Measurements from ENCODE around the gene LYRM4.

LYRM4 gene

DNA sequence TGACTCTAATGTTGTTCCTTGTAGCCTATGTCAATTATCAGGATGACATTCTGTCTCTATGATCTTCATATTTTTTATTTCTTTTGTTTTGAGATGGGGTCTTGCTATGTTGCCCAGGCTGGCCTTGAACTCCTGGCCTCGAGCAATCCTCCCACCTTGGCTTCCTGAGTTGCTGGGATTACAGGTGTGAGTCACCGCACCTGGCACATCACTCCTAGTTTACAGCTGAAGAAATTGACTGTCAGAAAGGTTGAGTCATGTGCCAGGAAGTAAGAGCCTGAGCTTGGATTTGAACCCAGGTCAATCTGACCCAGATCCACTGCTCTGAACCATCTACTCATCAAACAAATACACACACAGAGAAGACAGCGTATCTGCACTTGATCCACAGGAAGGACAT lies 161.2 kb downstream of the LYRM4 start:
- Histone ChIP-seq H3K4me1 (ENCODE audit: control insufficient read depth, insufficient read depth, low read length) (no peaks in the 10 kb centered on the region), H3K27me3 (ENCODE audit: control insufficient read depth, insufficient read depth, low read length) (no peaks in the 10 kb centered on the region), H3K4me3 (ENCODE audit: low read length) (no peak overlapping the region), H3K27ac (ENCODE audit: low read depth, low read length) (no peak overlapping the region), H3K9ac (ENCODE audit: low read length) (no peak overlapping the region), H3K36me3 (ENCODE audit: control insufficient read depth, insufficient read depth, low read length) (no peaks in the 10 kb centered on the region)

DNA sequence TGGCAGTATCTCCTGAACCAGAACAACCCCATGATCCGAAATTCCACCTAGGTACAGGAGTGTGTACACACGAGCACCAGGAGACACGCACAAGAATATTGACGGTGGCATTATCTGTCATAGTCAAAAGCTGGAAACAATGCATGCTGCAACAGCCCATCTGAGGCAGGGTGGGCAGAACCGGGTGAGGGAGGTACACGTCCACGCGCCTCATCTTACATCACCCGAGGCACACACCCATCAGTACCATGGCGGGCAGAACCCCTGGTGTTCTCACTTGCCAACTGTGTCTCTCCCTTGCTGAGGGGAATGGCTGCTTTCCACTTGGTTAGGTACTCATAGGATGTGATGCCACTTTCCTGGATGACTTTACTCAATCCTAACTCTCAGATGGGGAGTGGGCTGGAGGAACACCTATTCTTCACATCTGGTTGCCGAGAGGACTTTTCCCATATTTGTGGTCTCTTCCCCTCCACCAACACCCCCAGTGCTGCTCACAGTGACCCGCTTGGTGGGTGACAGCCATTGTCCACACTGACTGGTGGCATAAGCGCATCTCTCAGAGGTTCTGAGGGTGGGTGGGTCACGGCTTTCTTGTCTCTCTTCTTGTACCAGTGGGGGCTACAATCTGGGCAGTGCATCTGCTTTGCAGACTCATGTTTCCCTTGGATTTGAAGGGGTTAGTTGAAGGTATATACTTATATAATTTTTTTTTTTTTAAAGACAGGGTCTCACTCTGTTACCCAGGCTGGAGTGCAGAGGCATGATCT lies 162.1 kb downstream of the LYRM4 start:
- H3K27ac ChIP-seq (ENCODE audit: low read depth, low read length), result no peak overlapping the region
- H3K36me3 ChIP-seq (ENCODE audit: control insufficient read depth, insufficient read depth, low read length), result no peaks in the 10 kb centered on the region
- H3K9ac ChIP-seq (ENCODE audit: low read length), result no peak overlapping the region
- no peak overlapping the region for H3K4me3 ChIP-seq (ENCODE audit: low read length)
- H3K4me1 ChIP-seq (ENCODE audit: control insufficient read depth, insufficient read depth, low read length), result no peaks in the 10 kb centered on the region
- H3K27me3 ChIP-seq (ENCODE audit: control insufficient read depth, insufficient read depth, low read length), result no peaks in the 10 kb centered on the region

DNA sequence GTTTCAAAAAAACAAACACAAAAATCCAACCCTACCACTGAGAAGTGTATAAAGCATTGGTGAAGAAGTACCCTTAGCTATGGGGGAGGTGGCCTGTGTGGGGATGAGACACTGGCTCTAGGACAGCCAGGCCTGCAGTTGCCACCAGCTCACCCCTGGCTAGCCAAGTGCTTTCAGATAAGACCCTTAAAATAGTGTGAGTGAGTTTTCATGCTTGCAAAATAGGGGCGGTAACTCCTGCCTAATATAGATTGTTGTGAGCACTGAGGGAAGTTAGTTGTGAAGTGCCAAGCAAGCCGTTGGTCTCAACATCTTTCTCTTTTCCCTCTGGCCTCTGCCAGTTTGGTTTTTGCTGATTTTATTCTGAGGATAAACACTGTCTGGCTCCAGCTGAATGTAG lies 164.3 kb downstream of the LYRM4 start:
- H3K4me1 ChIP-seq (ENCODE audit: control insufficient read depth, insufficient read depth, low read length), result no peaks in the 10 kb centered on the region
- H3K27ac ChIP-seq (ENCODE audit: low read depth, low read length), result no peak overlapping the region
- H3K4me3 ChIP-seq (ENCODE audit: low read length), result no peak overlapping the region
- H3K9ac ChIP-seq (ENCODE audit: low read length), result no peak overlapping the region
- no peaks in the 10 kb centered on the region for H3K27me3 ChIP-seq (ENCODE audit: control insufficient read depth, insufficient read depth, low read length)
- H3K36me3 ChIP-seq (ENCODE audit: control insufficient read depth, insufficient read depth, low read length), result no peaks in the 10 kb centered on the region

DNA sequence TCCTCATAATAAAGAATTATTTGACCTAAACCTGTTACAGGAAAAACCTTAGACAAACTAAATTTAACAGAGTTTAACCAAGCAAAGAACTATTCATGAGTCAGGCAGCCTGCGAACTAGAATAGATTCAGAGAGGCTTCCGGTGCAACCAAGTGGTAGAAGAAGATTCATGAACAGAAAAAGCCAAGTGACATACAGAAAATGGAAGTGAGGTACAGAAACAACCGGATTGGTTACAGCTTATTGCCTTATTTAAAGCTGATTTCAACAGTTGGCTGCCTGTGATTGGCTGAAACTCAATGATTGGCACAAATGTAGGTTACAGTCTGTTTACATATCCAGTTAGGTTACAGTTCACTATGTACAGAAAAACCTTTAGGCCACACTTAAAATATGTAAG lies 165.5 kb downstream of the LYRM4 start:
- Histone ChIP-seq H3K36me3 (ENCODE audit: control insufficient read depth, insufficient read depth, low read length) (no peaks in the 10 kb centered on the region), H3K4me3 (ENCODE audit: low read length) (no peak overlapping the region), H3K4me1 (ENCODE audit: control insufficient read depth, insufficient read depth, low read length) (no peaks in the 10 kb centered on the region), H3K9ac (ENCODE audit: low read length) (no peak overlapping the region), H3K27ac (ENCODE audit: low read depth, low read length) (no peak overlapping the region), H3K27me3 (ENCODE audit: control insufficient read depth, insufficient read depth, low read length) (no peaks in the 10 kb centered on the region)

DNA sequence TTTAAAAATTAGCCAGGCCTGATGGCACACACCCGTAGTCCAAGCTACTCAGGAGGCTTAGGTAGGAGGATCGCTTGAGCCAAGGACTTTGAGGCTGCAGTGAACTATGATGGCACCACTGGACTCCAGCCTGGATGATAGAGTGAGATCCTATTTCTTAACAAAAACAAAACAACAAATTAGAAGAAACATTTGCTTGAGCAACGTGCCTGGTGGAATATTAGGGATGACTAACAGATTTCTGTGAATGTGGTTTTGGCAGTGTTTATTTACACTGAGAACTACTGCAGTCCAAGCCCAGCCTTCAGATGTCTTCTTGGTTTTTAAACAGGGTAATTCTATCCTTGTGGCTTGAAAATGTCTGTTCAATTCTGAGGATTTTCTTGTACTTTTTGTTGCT lies 166.4 kb downstream of the LYRM4 start:
- Histone ChIP-seq H3K36me3 (ENCODE audit: control insufficient read depth, insufficient read depth, low read length) (no peaks in the 10 kb centered on the region), H3K27ac (ENCODE audit: low read depth, low read length) (no peak overlapping the region), H3K9ac (ENCODE audit: low read length) (no peak overlapping the region), H3K4me3 (ENCODE audit: low read length) (no peak overlapping the region), H3K4me1 (ENCODE audit: control insufficient read depth, insufficient read depth, low read length) (no peaks in the 10 kb centered on the region), H3K27me3 (ENCODE audit: control insufficient read depth, insufficient read depth, low read length) (no peaks in the 10 kb centered on the region)

DNA sequence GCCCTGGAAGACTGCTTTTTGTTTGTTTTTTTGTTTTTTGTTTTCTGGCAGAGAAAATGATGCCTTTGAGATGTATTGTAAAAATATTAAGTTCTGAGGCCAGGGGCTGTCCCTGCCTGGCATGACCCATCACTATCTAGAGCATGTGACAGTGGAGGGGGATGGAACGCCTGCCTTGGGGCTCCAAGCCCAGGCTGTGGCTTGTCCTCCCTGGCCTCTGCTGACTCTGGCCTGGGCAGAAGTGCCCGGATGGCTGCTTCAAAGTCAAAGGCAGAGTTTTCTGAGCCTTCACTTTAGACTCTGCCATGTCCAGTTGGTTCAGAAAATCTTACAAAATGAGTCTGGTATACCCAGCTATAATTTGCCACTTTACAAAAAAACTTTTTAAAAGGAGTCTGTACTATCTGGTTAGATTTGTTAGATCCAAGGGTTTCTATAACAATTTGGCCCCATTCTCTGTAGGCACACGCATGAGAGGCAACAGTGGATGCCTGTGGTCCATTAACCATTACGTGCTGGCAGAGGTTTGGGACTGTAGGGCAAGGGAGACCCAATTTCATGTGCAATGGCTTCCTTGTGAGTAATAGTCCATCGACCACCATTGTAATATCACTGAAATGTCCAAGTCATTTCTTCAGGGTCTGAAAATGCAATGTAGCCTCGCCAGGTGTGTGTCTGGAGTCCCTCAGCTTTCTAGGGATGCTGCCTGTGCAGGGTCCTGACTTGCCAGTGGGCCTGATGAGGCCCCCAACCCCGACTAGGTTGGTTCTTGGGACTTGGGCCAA lies 167.3 kb downstream of the LYRM4 start:
- Histone ChIP-seq H3K27ac (ENCODE audit: low read depth, low read length) (no peak overlapping the region), H3K9ac (ENCODE audit: low read length) (no peak overlapping the region), H3K27me3 (ENCODE audit: control insufficient read depth, insufficient read depth, low read length) (no peaks in the 10 kb centered on the region), H3K36me3 (ENCODE audit: control insufficient read depth, insufficient read depth, low read length) (no peaks in the 10 kb centered on the region), H3K4me1 (ENCODE audit: control insufficient read depth, insufficient read depth, low read length) (no peaks in the 10 kb centered on the region), H3K4me3 (ENCODE audit: low read length) (no peak overlapping the region)

DNA sequence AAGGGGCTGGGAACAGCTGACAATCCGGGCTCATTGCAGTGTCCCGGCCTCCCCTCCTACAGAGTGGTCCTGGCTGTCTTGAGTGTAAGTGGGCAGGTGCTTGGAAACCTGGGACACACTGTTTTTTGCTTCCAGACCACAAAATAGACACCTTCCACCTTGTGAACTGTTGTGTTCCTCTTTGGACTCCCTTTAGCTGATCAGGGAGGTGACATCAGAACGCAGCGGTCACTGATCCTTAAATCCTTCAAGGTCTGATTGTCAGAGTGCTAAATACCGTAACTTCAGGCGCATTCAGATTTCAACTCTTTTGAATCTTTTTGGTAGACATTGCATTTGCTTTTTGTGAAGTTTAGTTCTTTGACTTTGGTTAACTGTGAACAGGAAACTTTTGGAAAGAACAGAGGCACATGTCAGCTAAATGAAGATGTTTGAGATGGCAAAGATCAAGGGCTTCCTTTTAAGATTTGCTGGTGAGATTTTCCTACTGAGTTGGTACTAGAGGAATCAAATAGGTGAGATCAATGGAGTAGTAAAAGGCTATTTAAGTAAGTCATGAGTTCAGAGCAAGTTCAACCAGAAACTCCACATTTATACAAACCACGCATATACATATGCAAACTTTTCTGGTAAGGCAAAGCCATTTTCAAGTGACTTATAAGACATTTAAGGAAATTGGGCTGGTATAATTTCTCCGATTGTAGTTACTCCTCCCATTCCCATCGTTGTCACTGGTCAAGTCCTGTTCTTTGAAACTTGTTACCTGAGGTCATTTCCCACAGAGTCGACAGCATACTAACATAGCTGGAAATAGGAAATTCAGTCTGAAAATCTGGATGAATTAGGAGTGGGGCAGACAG lies 169.3 kb downstream of the LYRM4 start:
- Histone ChIP-seq H3K27ac (ENCODE audit: low read depth, low read length) (no peak overlapping the region), H3K36me3 (ENCODE audit: control insufficient read depth, insufficient read depth, low read length) (no peaks in the 10 kb centered on the region), H3K27me3 (ENCODE audit: control insufficient read depth, insufficient read depth, low read length) (no peaks in the 10 kb centered on the region), H3K4me3 (ENCODE audit: low read length) (no peak overlapping the region), H3K9ac (ENCODE audit: low read length) (no peak overlapping the region), H3K4me1 (ENCODE audit: control insufficient read depth, insufficient read depth, low read length) (no peaks in the 10 kb centered on the region)

DNA sequence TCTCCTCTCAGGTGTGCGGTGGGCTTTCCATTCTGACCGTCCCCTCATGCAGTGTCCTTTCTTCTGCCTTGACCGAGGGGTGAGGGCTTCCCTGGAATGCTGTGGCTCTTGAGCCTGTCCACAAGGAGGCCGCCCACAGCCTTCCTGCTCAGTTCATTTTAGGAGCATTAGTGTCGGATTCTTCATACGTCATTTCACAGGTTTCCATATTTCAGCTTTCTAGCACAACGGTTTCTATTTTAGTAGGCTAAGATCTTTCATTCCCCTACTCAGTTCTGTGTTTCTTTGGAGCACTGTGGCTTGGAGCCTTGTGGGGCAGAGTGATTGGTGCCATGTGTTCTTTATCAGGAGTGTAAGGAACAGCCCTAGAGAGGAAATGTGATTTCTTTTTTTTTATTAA lies 170.1 kb downstream of the LYRM4 start:
- H3K36me3 ChIP-seq (ENCODE audit: control insufficient read depth, insufficient read depth, low read length), result no peaks in the 10 kb centered on the region
- peaks cover 2% of the 10 kb centered on the region for H3K4me1 ChIP-seq (ENCODE audit: control insufficient read depth, insufficient read depth, low read length)
- H3K27ac ChIP-seq (ENCODE audit: low read depth, low read length), result no peak overlapping the region
- no peak overlapping the region for H3K9ac ChIP-seq (ENCODE audit: low read length)
- H3K27me3 ChIP-seq (ENCODE audit: control insufficient read depth, insufficient read depth, low read length), result no peaks in the 10 kb centered on the region
- H3K4me3 ChIP-seq (ENCODE audit: low read length), result no peak overlapping the region

DNA sequence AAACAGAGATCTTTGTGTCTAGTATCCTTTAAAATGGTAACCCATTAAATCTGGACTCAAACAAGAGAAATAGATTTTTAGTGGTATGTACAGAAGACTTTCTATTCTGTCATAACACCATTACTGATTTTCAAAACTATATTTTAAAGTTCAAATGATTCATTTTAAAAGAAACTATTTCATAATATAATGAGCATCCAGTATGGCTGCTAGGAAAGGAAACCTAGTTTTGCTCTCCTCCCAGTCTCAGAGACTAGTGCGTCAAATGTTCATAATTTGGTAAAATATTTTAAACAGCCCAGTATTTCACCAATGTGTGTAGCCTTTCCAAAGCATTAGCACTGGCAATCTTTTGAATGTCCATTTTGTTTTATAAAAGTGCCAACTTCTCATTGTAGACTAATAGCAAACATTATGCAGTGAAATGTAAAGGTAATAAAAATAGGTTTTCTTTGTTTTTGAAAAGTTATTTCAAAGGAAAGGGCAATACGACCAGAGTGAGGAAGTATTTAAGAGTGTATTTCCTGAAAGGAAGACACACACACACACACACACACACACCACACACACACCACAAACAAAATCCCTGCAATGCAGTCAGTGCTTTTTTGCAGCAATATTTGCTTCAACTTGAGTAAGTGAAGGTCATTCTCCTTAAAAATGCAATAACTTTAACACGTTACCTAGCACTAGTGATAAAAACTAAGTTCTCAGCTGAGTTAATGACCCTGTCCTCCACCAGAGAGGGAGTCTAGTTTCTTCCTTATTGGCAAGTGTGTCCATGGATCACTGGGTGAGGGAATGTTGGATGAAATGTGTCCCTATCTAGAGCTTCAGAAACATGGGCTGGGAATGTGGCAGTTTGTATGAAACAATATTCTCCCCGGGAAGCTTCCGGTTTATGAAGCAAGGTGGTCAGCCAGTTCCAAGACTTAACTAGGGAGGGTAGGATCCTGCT lies 171.0 kb downstream of the LYRM4 start:
- Histone ChIP-seq H3K27ac (ENCODE audit: low read depth, low read length) (no peak overlapping the region), H3K27me3 (ENCODE audit: control insufficient read depth, insufficient read depth, low read length) (no peaks in the 10 kb centered on the region)

DNA sequence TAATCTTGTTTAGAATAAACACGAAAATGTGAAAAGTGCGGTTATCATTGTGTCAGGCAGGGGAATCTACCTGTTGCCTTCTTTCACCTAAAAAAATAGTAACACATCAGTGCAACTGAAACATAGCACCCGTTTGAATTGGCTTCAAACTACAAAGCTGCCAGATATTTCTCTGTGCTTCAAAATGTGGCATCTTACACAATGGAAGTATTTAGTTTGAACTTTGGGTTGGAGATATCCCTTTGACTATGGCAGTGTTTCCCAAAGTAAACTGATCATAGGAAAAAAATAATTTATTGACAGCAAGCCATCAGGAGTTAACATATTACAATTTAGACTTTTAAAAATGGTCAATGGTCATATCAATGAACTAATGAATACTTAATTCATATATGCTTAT lies 172.0 kb downstream of the LYRM4 start:
- Histone ChIP-seq H3K4me1 (ENCODE audit: control insufficient read depth, insufficient read depth, low read length) (peaks cover 2% of the 10 kb centered on the region), H3K27ac (ENCODE audit: low read depth, low read length) (no peak overlapping the region), H3K9ac (ENCODE audit: low read length) (no peak overlapping the region), H3K36me3 (ENCODE audit: control insufficient read depth, insufficient read depth, low read length) (no peaks in the 10 kb centered on the region), H3K27me3 (ENCODE audit: control insufficient read depth, insufficient read depth, low read length) (no peaks in the 10 kb centered on the region), H3K4me3 (ENCODE audit: low read length) (no peak overlapping the region)

More for the DNA sequence above, 171.0 kb downstream of the LYRM4 start:
- Histone ChIP-seq H3K9ac (ENCODE audit: low read length) (no peak overlapping the region), H3K4me3 (ENCODE audit: low read length) (no peak overlapping the region), H3K36me3 (ENCODE audit: control insufficient read depth, insufficient read depth, low read length) (no peaks in the 10 kb centered on the region), H3K4me1 (ENCODE audit: control insufficient read depth, insufficient read depth, low read length) (peaks cover 2% of the 10 kb centered on the region)

DNA sequence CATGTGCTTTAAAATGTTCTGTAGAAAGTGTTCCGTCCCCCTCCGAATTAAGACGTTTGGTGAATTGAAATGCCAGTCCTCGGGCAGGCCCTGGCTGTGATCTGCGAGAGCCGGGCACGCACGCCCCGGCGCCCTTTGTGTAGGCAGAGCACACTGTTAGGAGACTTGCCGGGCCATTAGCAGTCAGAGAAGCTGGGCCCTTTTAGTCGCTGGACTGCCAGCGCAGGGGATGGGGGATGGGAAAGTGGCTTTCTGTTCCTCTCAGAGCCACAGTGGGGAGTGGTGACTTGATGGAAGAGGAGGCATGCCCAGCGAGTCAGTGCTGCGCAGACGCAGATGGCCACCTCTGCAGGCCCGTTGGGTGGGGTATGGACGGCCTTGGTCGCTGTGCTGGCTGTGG lies 173.4 kb downstream of the LYRM4 start:
- Histone ChIP-seq H3K36me3 (ENCODE audit: control insufficient read depth, insufficient read depth, low read length) (no peaks in the 10 kb centered on the region), H3K27me3 (ENCODE audit: control insufficient read depth, insufficient read depth, low read length) (no peaks in the 10 kb centered on the region), H3K4me3 (ENCODE audit: low read length) (no peak overlapping the region), H3K9ac (ENCODE audit: low read length) (no peak overlapping the region), H3K27ac (ENCODE audit: low read depth, low read length) (no peak overlapping the region), H3K4me1 (ENCODE audit: control insufficient read depth, insufficient read depth, low read length) (peaks cover 2% of the 10 kb centered on the region)

Data from rectal smooth muscle tissue (tissue), 1 donor.